Measurements from ENCODE around the gene AP1G2.

GRCh38 chr14:23540141-23540469 lies 27.5 kb downstream of the AP1G2 start:
- no peak for TF ChIP-seq ZBTB7A (IDR thresholded peaks at IDR 0.05; ENCODE audit: low read depth)
- no peak for TF ChIP-seq EGR1 (IDR thresholded peaks at IDR 0.05)
- TF ChIP-seq EP300 (IDR thresholded peaks at IDR 0.05; ENCODE audit: borderline replicate concordance) = no peak
- TF ChIP-seq FOXM1 (IDR thresholded peaks at IDR 0.05; ENCODE audit: borderline replicate concordance, low read depth) = no peak
- no peak for TF ChIP-seq REST (IDR thresholded peaks at IDR 0.05; ENCODE audit: low read depth)
- TF ChIP-seq CEBPB (IDR thresholded peaks at IDR 0.05) = no peak
- TF ChIP-seq TCF12 (IDR thresholded peaks at IDR 0.05; ENCODE audit: low read depth) = no peak
- no peak for TF ChIP-seq MAX (IDR thresholded peaks at IDR 0.05)
- no peak for TF ChIP-seq CREB1 (IDR thresholded peaks at IDR 0.05; ENCODE audit: low read depth)
- no peak for TF ChIP-seq YY1 (IDR thresholded peaks at IDR 0.05; ENCODE audit: low read depth)
- no peak for TF ChIP-seq TAF1 (IDR thresholded peaks at IDR 0.05; ENCODE audit: low read depth)
- TF ChIP-seq NFIC (IDR thresholded peaks at IDR 0.05) = no peak
- TF ChIP-seq USF1 (IDR thresholded peaks at IDR 0.05) = no peak
- TF ChIP-seq RAD21 (IDR thresholded peaks at IDR 0.05; ENCODE audit: low read depth) = no peak

Measured in Ishikawa (cell line).